Transverse colon (tissue), 4 donors: Measurements from ENCODE around the gene ATP9A. TPM values are rescaled to one million over a fixed set of nuclear protein-coding genes. Genes with fewer than 3 reads are reported as not detected.
"Not testable (repeated sequence)": the region's sequence is repeated elsewhere in the genome, so short reads cannot be mapped to it uniquely, and the experiment has no call there.

ENCODE experiments used
- DNase-seq: peaks from one replicate; pipeline ENCODE4 v3.0.0-alpha.2; 2019
- H3K27ac ChIP-seq, 4 donors: fragments of 200-600 bp; sonication (generic); 2 replicates each; pipeline ENCODE4 v1.5.1; 2016 to 2018; ENCODE audit warnings: inconsistent platforms in 4 of 4
- H3K27me3 ChIP-seq: fragments of 200-600 bp; sonication (generic); 2 replicates; pipeline ENCODE4 v1.5.1; 2017; ENCODE audit warnings: inconsistent platforms
- H3K36me3 ChIP-seq, 4 donors: fragments of 200-600 bp; sonication (generic); 2 replicates each; pipeline ENCODE4 v1.5.1; 2017 to 2019; ENCODE audit warnings: inconsistent platforms in 4 of 4
- H3K4me1 ChIP-seq, 4 donors: fragments of 200-600 bp; sonication (generic); 2 replicates each; pipeline ENCODE4 v1.5.1; 2017 to 2020; ENCODE audit warnings: inconsistent platforms in 4 of 4
- H3K4me3 ChIP-seq, 4 donors: fragments of 200-600 bp; sonication (generic); 1 replicate in 1 of 4; 2 replicates in 3 of 4; pipeline versions ENCODE4 v1.5.1 to v1.6.1; 2017 to 2019; ENCODE audit warnings: inconsistent platforms in 4 of 4
- H3K9me3 ChIP-seq, 2 donors: fragments of 200-600 bp; sonication (generic); 2 replicates each; pipeline ENCODE4 v1.5.1; 2017 to 2019; ENCODE audit warnings: inconsistent platforms in 2 of 2
- CTCF ChIP-seq, 5 experiments: fragments of 200-600 bp in 3 of 5; fragments of 450-650 bp in 2 of 5; sonication (generic) in 3 of 5; IDR thresholded peaks; 1 replicate in 2 of 5; 2 replicates in 3 of 5; pipeline ENCODE4 v1.5.1; 2016 to 2017; ENCODE audit warnings: antibody characterized with exemption in 5 of 5, inconsistent platforms in 3 of 5, mild to moderate bottlenecking in 2 of 5, moderate library complexity in 1 of 5
- EP300 ChIP-seq: sonication (generic); formaldehyde crosslinking; IDR thresholded peaks from one replicate; pipeline ENCODE4 v1.6.1; 2017; ENCODE audit warnings: antibody characterized with exemption, low read depth
- POLR2A ChIP-seq: fragments of 450-650 bp; IDR thresholded peaks from one replicate; pipeline ENCODE4 v1.6.1; 2016; ENCODE audit warnings: antibody characterized with exemption, mild to moderate bottlenecking, moderate library complexity
- POLR2AphosphoS5 ChIP-seq, 3 donors: sonication (generic); formaldehyde crosslinking; IDR thresholded peaks; one replicate each; pipeline ENCODE4 v1.6.1; 2016; ENCODE audit warnings: antibody characterized with exemption in 3 of 3
- WGBS, 2 donors: methylation state at CpG; one replicate each; pipeline ENCODE4 v1.1.5; 2018; ENCODE audit warnings: low coverage in 1 of 2; 5-methylcytosine and 5-hydroxymethylcytosine counted together
- in situ Hi-C, 4 donors: fragments of 200-750 bp; cut with MboI; loops; one replicate each; pipeline versions ENCODE4 v1.15.0 to v1.15.1; 2017; ENCODE audit warnings: low sequenced_read_pairs in 3 of 4, low pct_ligation_motif_present in 1 of 4, low pct_unique_long_range_greater_than_20kb in 1 of 4
- intact Hi-C: fragments of 100-400 bp; cut with DNase I; formaldehyde crosslinking; loops from one replicate; pipeline ENCODE4 v1.15.1; 2023; ENCODE audit warnings: low total_unique reads
- total RNA-seq, 4 donors: library from RNA; depleted of rRNA; stranded (reverse); fragments of >200 nt; gene quantifications; one replicate each; pipeline ENCODE4 v1.1.0, GENCODE V29; 2016

The ATP9A gene
- total RNA-seq: 10 to 100 TPM; 66.3 to 93.0 (median 78.9) TPM

- Histone ChIP-seq H3K27ac (peak within 1 kb of the TSS; percentile 85 to 88 (median 85)), H3K27me3 (no peaks in the 10 kb centered on the region), H3K4me1 (peaks cover 0 to 19% (median 9%) of the 10 kb centered on the region in 4 donors), H3K4me3 (peak within 1 kb of the TSS; percentile 59 to 85 (median 67)), H3K9me3 (no peaks in the 10 kb centered on the region), H3K36me3 (no peaks in the 10 kb centered on the region)
- peak; percentile 40 for DNase-seq
- in situ Hi-C loops (no loop called here), intact Hi-C loops (no loop called here)
- WGBS, 2 donors: 0 to 3% methylated on average over 5 to 21 of the region's 131 CpGs
- no peak for TF ChIP-seq POLR2AphosphoS5 (IDR thresholded peaks at IDR 0.05)
- TF ChIP-seq EP300: no peak
- peak in 1 of 5 experiments; percentile 27 for TF ChIP-seq CTCF (IDR thresholded peaks at IDR 0.05)
Measured at GRCh38 chr20:51767867-51768758, at the start of gene ATP9A. TSS of gene ATP9A (minus strand) at chr20:51768390. CDS start at chr20:51768369, 21 bp downstream.

- 73 to 77% methylated on average over 7 to 8 of the region's 8 CpGs for WGBS, 2 donors
- H3K4me3 ChIP-seq, in situ Hi-C loops, H3K27ac ChIP-seq, DNase-seq, H3K9me3 ChIP-seq, H3K27me3 ChIP-seq, H3K36me3 ChIP-seq, H3K4me1 ChIP-seq: not testable (repeated sequence)
- intact Hi-C loops: loop anchor here (1.0 kb wide), 1 partner anchor 45 kb away; no protein-coding TSS in a partner anchor
Measured at GRCh38 chr20:51816856-51817255, 48.7 kb upstream of the ATP9A start.

- Histone ChIP-seq H3K9me3 (no peaks in the 10 kb centered on the region), H3K4me3 (no peak overlapping the region), H3K36me3 (no peaks in the 10 kb centered on the region), H3K27ac (no peak overlapping the region), H3K27me3 (no peaks in the 10 kb centered on the region), H3K4me1 (no peaks in the 10 kb centered on the region)
- DNase-seq: no peak
- TF ChIP-seq EP300 (no peak), POLR2AphosphoS5 (IDR thresholded peaks at IDR 0.05) (no peak), POLR2A (no peak), CTCF (IDR thresholded peaks at IDR 0.05) (no peak)
- intact Hi-C loops (loop anchor here (1.0 kb wide), 1 partner anchor 47 kb away; no protein-coding TSS in a partner anchor), in situ Hi-C loops (no loop called here)
- WGBS, 2 donors: 72 to 79% methylated on average over 5 of the region's 5 CpGs
Measured at GRCh38 chr20:51815383-51816076, 47.3 kb upstream of the ATP9A start.

GRCh38 chr20:51812861-51813260, 44.7 kb upstream of the ATP9A start:
- Histone ChIP-seq H3K27me3 (no peaks in the 10 kb centered on the region), H3K36me3 (no peaks in the 10 kb centered on the region), H3K27ac (no peak overlapping the region), H3K4me3 (no peak overlapping the region), H3K9me3 (no peaks in the 10 kb centered on the region), H3K4me1 (no peaks in the 10 kb centered on the region)
- 50 to 80% methylated on average over 2 to 4 of the region's 4 CpGs for WGBS, 2 donors
- in situ Hi-C loops (no loop called here), intact Hi-C loops (no loop called here)
- DNase-seq: no peak
- TF ChIP-seq EP300 (no peak), CTCF (IDR thresholded peaks at IDR 0.05) (no peak), POLR2A (no peak)
